ENCODE data around the gene FTO. TPM values are rescaled to one million over a fixed set of nuclear protein-coding genes. Genes with fewer than 3 reads are reported as not detected.

The FTO gene
- total and polyA plus RNA-seq, 2 of the 8 experiments (the other 6 are each of a cell fraction or from before 2014, with no cell fraction given) = 34.5 to 59.8 TPM

DNA sequence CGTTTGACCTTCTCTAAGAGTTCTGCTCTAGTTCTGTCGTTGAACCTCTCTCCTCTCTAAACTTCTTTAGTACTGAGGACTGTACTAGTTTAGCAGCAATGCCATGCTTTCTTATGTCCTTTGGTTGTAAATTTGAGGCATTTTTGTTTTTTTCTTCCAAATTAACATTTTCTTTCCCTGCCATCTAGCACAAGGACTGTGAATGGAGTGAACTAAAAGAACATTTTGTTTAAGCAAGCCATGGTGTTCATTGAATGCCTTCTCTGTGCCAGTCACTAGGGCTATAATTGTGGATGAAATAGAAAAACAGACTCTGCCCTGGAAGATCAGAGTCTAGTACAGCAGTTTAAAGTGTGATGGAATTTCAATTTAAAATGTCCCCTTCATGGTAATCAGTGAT, 137.9 kb downstream of the FTO start:
- ChIA-PET CTCF (ENCODE audit: partially characterized antibody) (no interaction called here), POLR2A (ENCODE audit: partially characterized antibody) (no interaction called here)
- H3K14ac ChIP-seq (ENCODE audit: insufficient read length) = no peak overlapping the region
- no peak overlapping the region for H2BK120ac ChIP-seq (replicated peaks; ENCODE audit: low read depth, low read length)
- H4K91ac ChIP-seq (replicated peaks; ENCODE audit: insufficient read length, low read length) = no peak overlapping the region
- no peak overlapping the region for H3K4me2 ChIP-seq (ENCODE audit: insufficient read depth in 1 of 2, low read depth in 2 of 2, low read length in 2 of 2)
- DNase-seq (ENCODE audit: low read depth in 1 of 2, low spot score in 2 of 2) (no peak), FAIRE-seq (no peak)
- no peaks in the 10 kb centered on the region for H3K36me3 ChIP-seq (ENCODE audit: control insufficient read depth in 2 of 4, insufficient read depth in 4 of 4, low read length in 3 of 4)
- peaks cover 2% of the 10 kb centered on the region; the same call in 1 of the 2 replicates for H3K79me1 ChIP-seq (ENCODE audit: low read depth, low read length)
- H4K5ac ChIP-seq (ENCODE audit: insufficient read length, low read depth, low read length) = no peak overlapping the region
- H3K27me3 ChIP-seq (replicated peaks in 1 of 4; ENCODE audit: control insufficient read depth in 3 of 4, extremely low read depth in 1 of 4, insufficient read depth in 3 of 4, low read length in 3 of 4) = no peaks in the 10 kb centered on the region
- no peak overlapping the region for H2BK5ac ChIP-seq (ENCODE audit: low read depth, low read length)
- no peak overlapping the region for H3K56ac ChIP-seq (replicated peaks; ENCODE audit: insufficient read length, low read depth, low read length)
- no peaks in the 10 kb centered on the region for H3K23me2 ChIP-seq (ENCODE audit: low read depth, low read length)
- no peaks in the 10 kb centered on the region for H3K9me3 ChIP-seq (ENCODE audit: insufficient read depth in 2 of 2, low read depth in 1 of 2, low read length in 1 of 2)
- no peak overlapping the region for H3K23ac ChIP-seq (ENCODE audit: insufficient read length)
- no peak overlapping the region for H4K8ac ChIP-seq (ENCODE audit: extremely low read depth, insufficient read depth, low read length)
- no peaks in the 10 kb centered on the region for H3K4me1 ChIP-seq (replicated peaks in 1 of 4; ENCODE audit: control insufficient read depth in 3 of 4, insufficient read depth in 4 of 4, low read length in 3 of 4)
- no peak overlapping the region for H3K4ac ChIP-seq (replicated peaks; ENCODE audit: insufficient read length, low read depth, low read length)
- no peak overlapping the region for H3K27ac ChIP-seq (ENCODE audit: low read depth, low read length)
- no peak overlapping the region for H3K18ac ChIP-seq (ENCODE audit: extremely low read depth, low read length)
- no peak overlapping the region for H2BK15ac ChIP-seq (ENCODE audit: low read length)
- WGBS, 2 experiments (ENCODE audit: extremely low coverage in 1 of 2, insufficient coverage in 1 of 2, insufficient read length in 1 of 2, insufficient replicate concordance in 2 of 2, low coverage in 1 of 2, low lambda C conversion rate in 2 of 2, missing lambda C conversion rate in 1 of 2) = 93% methylated on average over 2 of the region's 2 CpGs; no CpG with 5 or more reads in 1 of the 2 experiments
- H2BK12ac ChIP-seq (ENCODE audit: low read depth, low read length) = no peak overlapping the region
- H2BK20ac ChIP-seq (ENCODE audit: low read length) = no peak overlapping the region
- no peak overlapping the region for H2AFZ ChIP-seq (ENCODE audit: low read length)
- H3K9ac ChIP-seq (replicated peaks in 1 of 4; ENCODE audit: extremely low read depth in 1 of 4, low read depth in 3 of 4, low read length in 3 of 4) = no peak overlapping the region
- no peak overlapping the region for H3K4me3 ChIP-seq (ENCODE audit: extremely low read depth in 1 of 4, insufficient read depth in 2 of 4, low read depth in 3 of 4, low read length in 4 of 4)
- no peak overlapping the region for H2AK5ac ChIP-seq (ENCODE audit: low read depth, low read length)
- H4K20me1 ChIP-seq (replicated peaks in 1 of 2; ENCODE audit: control insufficient read depth in 1 of 2, insufficient read depth in 2 of 2, low read length in 2 of 2) = no peaks in the 10 kb centered on the region
- H3K79me2 ChIP-seq (ENCODE audit: control insufficient read depth in 1 of 2, insufficient read depth in 2 of 2, low read length in 2 of 2) = no peaks in the 10 kb centered on the region; a peak in 1 of 4 replicates
- TF ChIP-seq RNF2 (IDR thresholded peaks at IDR 0.05; ENCODE audit: borderline replicate concordance, low read depth, low read length, missing control alignments, poor library complexity, severe bottlenecking) (no peak), POLR2A (IDR thresholded peaks at IDR 0.05; ENCODE audit: control extremely low read depth in 1 of 2, low read depth in 2 of 2, low read length in 2 of 2) (no peak), SP1 (IDR thresholded peaks at IDR 0.05; ENCODE audit: low read depth, low read length) (no peak), GTF2F1 (IDR thresholded peaks at IDR 0.05; ENCODE audit: borderline replicate concordance, low read depth, low read length) (no peak), RFX5 (IDR thresholded peaks at IDR 0.05; ENCODE audit: borderline replicate concordance, low read depth, low read length) (no peak), RBBP5 (IDR thresholded peaks at IDR 0.05; ENCODE audit: borderline replicate concordance, low read depth, low read length) (no peak), FOSL1 (IDR thresholded peaks at IDR 0.05; ENCODE audit: insufficient read depth, low read depth, low read length) (no peak), POU5F1 (IDR thresholded peaks at IDR 0.05; ENCODE audit: low read depth, low read length) (no peak), CBX5 (IDR thresholded peaks at IDR 0.05; ENCODE audit: low read depth, low read length) (no peak), CHD1 (IDR thresholded peaks at IDR 0.05; ENCODE audit: low read depth, low read length) (no peak), CBX8 (IDR thresholded peaks at IDR 0.05; ENCODE audit: borderline replicate concordance, low read depth, low read length) (no peak)
- TF ChIP-seq, protein P1, sequence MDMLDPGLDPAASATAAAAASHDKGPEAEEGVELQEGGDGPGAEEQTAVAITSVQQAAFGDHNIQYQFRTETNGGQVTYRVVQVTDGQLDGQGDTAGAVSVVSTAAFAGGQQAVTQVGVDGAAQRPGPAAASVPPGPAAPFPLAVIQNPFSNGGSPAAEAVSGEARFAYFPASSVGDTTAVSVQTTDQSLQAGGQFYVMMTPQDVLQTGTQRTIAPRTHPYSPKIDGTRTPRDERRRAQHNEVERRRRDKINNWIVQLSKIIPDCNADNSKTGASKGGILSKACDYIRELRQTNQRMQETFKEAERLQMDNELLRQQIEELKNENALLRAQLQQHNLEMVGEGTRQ (IDR thresholded peaks at IDR 0.05; ENCODE audit: low read length) = no peak
- TF ChIP-seq, protein P2, sequence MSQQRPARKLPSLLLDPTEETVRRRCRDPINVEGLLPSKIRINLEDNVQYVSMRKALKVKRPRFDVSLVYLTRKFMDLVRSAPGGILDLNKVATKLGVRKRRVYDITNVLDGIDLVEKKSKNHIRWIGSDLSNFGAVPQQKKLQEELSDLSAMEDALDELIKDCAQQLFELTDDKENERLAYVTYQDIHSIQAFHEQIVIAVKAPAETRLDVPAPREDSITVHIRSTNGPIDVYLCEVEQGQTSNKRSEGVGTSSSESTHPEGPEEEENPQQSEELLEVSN (IDR thresholded peaks at IDR 0.05) = no peak

Measured in H1 (cell line).